Cardiac fibroblast (primary cell): ENCODE results near the gene OR10A3.

ENCODE experiments used
- DNase-seq, 2 donors: peaks; one replicate each; pipeline versions ENCODE4 v3.0.0 to v3.0.0-alpha.2; 2010; ENCODE audit warnings: low read depth in 2 of 2
- H3K4me3 ChIP-seq, 2 donors: replicated peaks in 1 of 2; 1 replicate in 1 of 2; 2 replicates in 1 of 2; pipeline ENCODE4 v1.5.1; 2011; ENCODE audit warnings: low read depth in 2 of 2, low read length in 2 of 2, mild to moderate bottlenecking in 2 of 2, moderate library complexity in 1 of 2
- TF ChIP-seq, protein P1 (sequence below): IDR thresholded peaks from one replicate; pipeline ENCODE4 v1.5.1; 2011; ENCODE audit warnings: low read depth, mild to moderate bottlenecking, low read length, inconsistent platforms

OR10A3 gene

DNA sequence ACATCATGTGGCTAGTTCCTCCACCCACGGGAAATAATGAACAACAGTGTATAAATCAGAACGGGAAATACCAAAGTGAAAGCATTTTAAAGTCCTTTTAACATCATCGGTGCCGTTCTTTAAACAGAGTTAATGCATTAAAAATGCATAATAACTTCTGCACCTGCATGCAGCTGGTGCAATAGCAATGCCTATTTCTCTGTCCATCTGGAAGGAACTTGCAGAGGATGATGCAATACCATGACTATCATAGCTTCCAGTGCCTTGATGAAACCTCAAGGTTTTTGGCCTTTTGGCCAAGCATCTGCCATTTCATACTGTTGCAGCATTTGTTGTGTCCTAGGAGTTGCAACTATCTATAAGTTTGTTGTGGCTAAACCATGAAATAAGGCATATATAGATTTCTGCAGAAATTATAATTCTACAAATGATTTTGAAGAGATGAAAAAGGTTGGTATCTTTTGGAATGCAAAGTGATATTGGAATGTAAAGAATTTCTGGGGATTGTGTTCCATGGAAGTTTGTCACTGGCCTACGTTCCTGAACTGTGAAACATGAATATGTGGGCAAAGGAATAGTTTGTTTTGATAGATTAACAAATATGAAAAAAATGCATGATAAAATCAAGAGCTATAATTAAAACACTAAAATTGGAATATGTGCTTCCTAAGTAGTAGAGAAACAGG, 35.9 kb upstream of the OR10A3 start:
- peak; percentile 64 to 94 for DNase-seq
- peak overlapping the region in 1 of 2 donors; percentile 1 for H3K4me3 ChIP-seq
- TF ChIP-seq, protein P1, sequence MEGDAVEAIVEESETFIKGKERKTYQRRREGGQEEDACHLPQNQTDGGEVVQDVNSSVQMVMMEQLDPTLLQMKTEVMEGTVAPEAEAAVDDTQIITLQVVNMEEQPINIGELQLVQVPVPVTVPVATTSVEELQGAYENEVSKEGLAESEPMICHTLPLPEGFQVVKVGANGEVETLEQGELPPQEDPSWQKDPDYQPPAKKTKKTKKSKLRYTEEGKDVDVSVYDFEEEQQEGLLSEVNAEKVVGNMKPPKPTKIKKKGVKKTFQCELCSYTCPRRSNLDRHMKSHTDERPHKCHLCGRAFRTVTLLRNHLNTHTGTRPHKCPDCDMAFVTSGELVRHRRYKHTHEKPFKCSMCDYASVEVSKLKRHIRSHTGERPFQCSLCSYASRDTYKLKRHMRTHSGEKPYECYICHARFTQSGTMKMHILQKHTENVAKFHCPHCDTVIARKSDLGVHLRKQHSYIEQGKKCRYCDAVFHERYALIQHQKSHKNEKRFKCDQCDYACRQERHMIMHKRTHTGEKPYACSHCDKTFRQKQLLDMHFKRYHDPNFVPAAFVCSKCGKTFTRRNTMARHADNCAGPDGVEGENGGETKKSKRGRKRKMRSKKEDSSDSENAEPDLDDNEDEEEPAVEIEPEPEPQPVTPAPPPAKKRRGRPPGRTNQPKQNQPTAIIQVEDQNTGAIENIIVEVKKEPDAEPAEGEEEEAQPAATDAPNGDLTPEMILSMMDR = no peak

GRCh38 chr11:7974668-7975067, 33.2 kb upstream of the OR10A3 start:
- DNase-seq = no peak
- no peak overlapping the region for H3K4me3 ChIP-seq
- TF ChIP-seq, protein P1 = no peak

- H3K4me3 ChIP-seq = no peak overlapping the region
- DNase-seq = peak in 1 of 2 donors; percentile 61
- TF ChIP-seq, protein P1 = no peak
These were observed 31.5 kb upstream of the OR10A3 start for GRCh38 chr11:7973011-7973410.

GRCh38 chr11:7971846-7972245, 30.3 kb upstream of the OR10A3 start:
- DNase-seq = peak; percentile 20 to 61
- H3K4me3 ChIP-seq = no peak overlapping the region
- TF ChIP-seq, protein P1 = no peak

DNA sequence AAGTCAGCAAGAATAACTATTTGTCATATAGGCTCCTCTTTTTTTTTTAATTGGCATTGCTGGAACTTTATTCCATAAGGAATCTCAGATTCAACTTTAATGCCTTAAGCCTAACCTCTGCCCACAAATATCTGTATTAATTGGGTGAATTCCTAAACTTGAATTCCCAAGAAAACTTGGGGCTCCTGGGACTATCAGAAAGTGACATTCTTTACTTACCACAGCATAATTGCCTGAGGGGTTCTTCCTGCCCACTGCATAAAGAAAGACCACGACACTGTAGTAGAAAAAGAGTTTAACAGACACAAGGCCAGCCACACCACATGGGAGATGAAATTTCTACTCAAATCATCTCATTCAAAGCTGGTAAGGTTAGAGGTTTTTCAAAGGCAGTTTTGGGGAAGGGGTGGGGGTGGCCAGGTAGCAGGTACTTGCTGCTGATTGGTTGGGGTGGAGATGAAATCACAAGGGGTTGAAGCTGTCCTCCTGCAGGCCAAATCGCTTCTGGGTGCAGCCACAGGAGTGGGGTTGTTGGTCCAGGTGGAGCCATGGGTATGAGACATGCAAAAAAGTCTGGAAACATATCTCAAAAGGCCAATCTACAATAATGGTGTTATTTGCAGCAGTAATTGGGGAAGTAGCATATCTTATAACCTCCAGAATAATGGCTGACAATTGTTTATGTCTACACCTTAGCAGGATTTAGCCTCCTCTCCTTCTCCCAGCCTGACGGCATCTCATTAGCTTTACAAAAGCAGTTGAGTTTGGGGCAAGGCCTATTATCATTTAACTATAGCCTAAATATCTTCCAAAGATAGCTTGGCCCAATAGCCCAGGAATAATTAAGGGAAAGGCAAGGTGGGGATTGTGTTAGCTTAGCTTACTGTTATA, 28.5 kb upstream of the OR10A3 start:
- TF ChIP-seq, protein P1 = no peak
- H3K4me3 ChIP-seq = no peak overlapping the region
- no peak for DNase-seq

DNA sequence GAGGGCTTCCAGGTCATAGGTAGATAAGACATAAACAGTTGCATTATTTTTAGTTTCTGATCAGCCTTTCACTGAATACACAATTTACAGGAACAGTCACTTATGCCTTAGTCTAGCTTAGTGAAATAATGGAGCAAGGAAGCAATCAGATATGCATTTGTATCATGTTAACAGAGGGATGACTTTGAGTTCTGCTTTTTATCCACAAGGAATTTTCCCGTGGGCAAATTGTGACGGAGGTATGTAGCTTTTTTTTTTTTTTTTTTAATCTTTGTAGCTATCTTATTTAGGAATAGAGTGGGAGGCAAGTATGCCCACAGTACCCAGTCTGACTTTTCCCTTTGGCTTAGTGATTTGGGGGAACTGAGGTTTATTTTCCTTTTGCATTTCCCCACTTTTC, 27.2 kb upstream of the OR10A3 start:
- H3K4me3 ChIP-seq = no peak overlapping the region
- DNase-seq = no peak
- TF ChIP-seq, protein P1 = no peak
